H1 (cell line): ENCODE results near the gene NTRK1.

Source experiments
- BRCA1 ChIP-seq: IDR thresholded peaks from 2 replicates; pipeline ENCODE4 v1.6.1; 2012; ENCODE audit warnings: low read depth, low read length, improper control_type of control experiment
- CREB1 ChIP-seq: IDR thresholded peaks from 2 replicates; pipeline ENCODE4 v1.6.1; 2012; ENCODE audit warnings: inconsistent platforms
- EP300 ChIP-seq, 2 experiments: IDR thresholded peaks; 1 replicate in 1 of 2; 2 replicates in 1 of 2; pipeline ENCODE4 v1.6.1; 2011 to 2012; ENCODE audit warnings: low read depth in 2 of 2, low read length in 2 of 2, mild to moderate bottlenecking in 2 of 2, borderline replicate concordance in 1 of 2, inconsistent platforms in 1 of 2, moderate library complexity in 1 of 2
- EZH2 ChIP-seq: fragments of 200-600 bp; sonication (generic); IDR thresholded peaks from 2 replicates; pipeline ENCODE4 v1.7.1; 2012; ENCODE audit warnings: low read depth, mild to moderate bottlenecking, moderate library complexity, low read length, inconsistent platforms; ENCODE audit not compliant: severe bottlenecking
- POLR2A ChIP-seq, 2 experiments: IDR thresholded peaks; 1 replicate in 1 of 2; 2 replicates in 1 of 2; pipeline ENCODE4 v1.6.1; 2011; ENCODE audit warnings: low read depth in 2 of 2, low read length in 2 of 2, mild to moderate bottlenecking in 2 of 2; ENCODE audit errors: control extremely low read depth in 1 of 2
- TF ChIP-seq, protein P1 (sequence below), 3 experiments: IDR thresholded peaks; 1 replicate in 2 of 3; 2 replicates in 1 of 3; pipeline versions ENCODE4 v1.5.1 to v1.6.1; 2011; ENCODE audit warnings: low read length in 3 of 3, mild to moderate bottlenecking in 3 of 3, inconsistent platforms in 2 of 3, low read depth in 1 of 3, moderate library complexity in 1 of 3; ENCODE audit not compliant: insufficient read depth in 1 of 3; ENCODE audit errors: control extremely low read depth in 1 of 3
- TF ChIP-seq, protein P2 (sequence below): fragments of 300-600 bp; sonication (generic); IDR thresholded peaks from 2 replicates; pipeline ENCODE4 v1.7.1; 2012; ENCODE audit warnings: low read length, moderate library complexity, mild to moderate bottlenecking, inconsistent platforms; ENCODE audit not compliant: insufficient replicate concordance

DNA sequence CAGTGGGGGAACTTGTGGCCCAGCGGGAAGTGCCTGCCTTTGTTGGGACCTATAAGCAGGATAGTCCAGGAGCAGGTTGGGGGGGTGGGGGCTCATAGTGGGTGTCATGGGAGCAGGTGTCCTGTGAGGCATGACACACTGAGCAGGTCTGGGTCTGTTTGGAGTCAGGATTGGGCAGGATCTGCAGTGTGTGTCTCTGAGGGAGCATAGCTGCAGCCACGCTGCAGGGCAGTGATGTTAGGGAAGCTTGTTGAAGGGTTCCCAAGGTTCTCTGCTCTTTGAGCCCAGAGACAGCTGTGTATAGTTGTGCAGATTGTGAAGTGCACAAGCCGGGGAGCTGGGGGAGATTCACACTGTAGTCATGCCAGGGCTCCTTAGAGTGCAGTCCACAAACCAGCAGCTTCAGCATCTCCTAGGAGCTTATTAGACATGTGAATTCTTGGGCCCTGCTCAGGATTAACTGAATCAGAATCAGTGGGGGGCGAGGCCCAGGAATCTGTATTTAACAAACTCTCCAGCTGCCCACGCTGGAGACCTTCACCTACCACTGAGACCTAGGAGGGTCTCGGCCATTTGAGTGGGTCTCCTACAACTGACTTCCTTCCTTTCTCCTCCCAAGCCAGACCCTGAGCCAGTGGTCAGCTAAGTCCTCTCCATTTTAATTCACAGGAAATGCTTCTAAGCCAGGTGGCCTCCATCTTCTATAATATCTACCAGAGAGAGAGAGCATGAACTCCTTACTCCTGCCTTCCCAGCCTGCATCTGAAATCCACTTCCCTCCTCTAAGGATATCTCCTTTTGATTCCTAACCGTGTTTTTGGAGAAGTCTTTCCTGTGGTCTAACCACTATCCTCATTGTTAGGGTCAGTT, 12.8 kb upstream of the NTRK1 start:
- TF ChIP-seq, protein P1, sequence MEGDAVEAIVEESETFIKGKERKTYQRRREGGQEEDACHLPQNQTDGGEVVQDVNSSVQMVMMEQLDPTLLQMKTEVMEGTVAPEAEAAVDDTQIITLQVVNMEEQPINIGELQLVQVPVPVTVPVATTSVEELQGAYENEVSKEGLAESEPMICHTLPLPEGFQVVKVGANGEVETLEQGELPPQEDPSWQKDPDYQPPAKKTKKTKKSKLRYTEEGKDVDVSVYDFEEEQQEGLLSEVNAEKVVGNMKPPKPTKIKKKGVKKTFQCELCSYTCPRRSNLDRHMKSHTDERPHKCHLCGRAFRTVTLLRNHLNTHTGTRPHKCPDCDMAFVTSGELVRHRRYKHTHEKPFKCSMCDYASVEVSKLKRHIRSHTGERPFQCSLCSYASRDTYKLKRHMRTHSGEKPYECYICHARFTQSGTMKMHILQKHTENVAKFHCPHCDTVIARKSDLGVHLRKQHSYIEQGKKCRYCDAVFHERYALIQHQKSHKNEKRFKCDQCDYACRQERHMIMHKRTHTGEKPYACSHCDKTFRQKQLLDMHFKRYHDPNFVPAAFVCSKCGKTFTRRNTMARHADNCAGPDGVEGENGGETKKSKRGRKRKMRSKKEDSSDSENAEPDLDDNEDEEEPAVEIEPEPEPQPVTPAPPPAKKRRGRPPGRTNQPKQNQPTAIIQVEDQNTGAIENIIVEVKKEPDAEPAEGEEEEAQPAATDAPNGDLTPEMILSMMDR (IDR thresholded peaks at IDR 0.05; ENCODE audit: control extremely low read depth in 1 of 3, insufficient read depth in 1 of 3, low read depth in 1 of 3, low read length in 3 of 3): no peak
- TF ChIP-seq EP300 (IDR thresholded peaks at IDR 0.05; ENCODE audit: borderline replicate concordance in 1 of 2, low read depth in 2 of 2, low read length in 2 of 2): no peak
- no peak for TF ChIP-seq BRCA1
- TF ChIP-seq, protein P2, sequence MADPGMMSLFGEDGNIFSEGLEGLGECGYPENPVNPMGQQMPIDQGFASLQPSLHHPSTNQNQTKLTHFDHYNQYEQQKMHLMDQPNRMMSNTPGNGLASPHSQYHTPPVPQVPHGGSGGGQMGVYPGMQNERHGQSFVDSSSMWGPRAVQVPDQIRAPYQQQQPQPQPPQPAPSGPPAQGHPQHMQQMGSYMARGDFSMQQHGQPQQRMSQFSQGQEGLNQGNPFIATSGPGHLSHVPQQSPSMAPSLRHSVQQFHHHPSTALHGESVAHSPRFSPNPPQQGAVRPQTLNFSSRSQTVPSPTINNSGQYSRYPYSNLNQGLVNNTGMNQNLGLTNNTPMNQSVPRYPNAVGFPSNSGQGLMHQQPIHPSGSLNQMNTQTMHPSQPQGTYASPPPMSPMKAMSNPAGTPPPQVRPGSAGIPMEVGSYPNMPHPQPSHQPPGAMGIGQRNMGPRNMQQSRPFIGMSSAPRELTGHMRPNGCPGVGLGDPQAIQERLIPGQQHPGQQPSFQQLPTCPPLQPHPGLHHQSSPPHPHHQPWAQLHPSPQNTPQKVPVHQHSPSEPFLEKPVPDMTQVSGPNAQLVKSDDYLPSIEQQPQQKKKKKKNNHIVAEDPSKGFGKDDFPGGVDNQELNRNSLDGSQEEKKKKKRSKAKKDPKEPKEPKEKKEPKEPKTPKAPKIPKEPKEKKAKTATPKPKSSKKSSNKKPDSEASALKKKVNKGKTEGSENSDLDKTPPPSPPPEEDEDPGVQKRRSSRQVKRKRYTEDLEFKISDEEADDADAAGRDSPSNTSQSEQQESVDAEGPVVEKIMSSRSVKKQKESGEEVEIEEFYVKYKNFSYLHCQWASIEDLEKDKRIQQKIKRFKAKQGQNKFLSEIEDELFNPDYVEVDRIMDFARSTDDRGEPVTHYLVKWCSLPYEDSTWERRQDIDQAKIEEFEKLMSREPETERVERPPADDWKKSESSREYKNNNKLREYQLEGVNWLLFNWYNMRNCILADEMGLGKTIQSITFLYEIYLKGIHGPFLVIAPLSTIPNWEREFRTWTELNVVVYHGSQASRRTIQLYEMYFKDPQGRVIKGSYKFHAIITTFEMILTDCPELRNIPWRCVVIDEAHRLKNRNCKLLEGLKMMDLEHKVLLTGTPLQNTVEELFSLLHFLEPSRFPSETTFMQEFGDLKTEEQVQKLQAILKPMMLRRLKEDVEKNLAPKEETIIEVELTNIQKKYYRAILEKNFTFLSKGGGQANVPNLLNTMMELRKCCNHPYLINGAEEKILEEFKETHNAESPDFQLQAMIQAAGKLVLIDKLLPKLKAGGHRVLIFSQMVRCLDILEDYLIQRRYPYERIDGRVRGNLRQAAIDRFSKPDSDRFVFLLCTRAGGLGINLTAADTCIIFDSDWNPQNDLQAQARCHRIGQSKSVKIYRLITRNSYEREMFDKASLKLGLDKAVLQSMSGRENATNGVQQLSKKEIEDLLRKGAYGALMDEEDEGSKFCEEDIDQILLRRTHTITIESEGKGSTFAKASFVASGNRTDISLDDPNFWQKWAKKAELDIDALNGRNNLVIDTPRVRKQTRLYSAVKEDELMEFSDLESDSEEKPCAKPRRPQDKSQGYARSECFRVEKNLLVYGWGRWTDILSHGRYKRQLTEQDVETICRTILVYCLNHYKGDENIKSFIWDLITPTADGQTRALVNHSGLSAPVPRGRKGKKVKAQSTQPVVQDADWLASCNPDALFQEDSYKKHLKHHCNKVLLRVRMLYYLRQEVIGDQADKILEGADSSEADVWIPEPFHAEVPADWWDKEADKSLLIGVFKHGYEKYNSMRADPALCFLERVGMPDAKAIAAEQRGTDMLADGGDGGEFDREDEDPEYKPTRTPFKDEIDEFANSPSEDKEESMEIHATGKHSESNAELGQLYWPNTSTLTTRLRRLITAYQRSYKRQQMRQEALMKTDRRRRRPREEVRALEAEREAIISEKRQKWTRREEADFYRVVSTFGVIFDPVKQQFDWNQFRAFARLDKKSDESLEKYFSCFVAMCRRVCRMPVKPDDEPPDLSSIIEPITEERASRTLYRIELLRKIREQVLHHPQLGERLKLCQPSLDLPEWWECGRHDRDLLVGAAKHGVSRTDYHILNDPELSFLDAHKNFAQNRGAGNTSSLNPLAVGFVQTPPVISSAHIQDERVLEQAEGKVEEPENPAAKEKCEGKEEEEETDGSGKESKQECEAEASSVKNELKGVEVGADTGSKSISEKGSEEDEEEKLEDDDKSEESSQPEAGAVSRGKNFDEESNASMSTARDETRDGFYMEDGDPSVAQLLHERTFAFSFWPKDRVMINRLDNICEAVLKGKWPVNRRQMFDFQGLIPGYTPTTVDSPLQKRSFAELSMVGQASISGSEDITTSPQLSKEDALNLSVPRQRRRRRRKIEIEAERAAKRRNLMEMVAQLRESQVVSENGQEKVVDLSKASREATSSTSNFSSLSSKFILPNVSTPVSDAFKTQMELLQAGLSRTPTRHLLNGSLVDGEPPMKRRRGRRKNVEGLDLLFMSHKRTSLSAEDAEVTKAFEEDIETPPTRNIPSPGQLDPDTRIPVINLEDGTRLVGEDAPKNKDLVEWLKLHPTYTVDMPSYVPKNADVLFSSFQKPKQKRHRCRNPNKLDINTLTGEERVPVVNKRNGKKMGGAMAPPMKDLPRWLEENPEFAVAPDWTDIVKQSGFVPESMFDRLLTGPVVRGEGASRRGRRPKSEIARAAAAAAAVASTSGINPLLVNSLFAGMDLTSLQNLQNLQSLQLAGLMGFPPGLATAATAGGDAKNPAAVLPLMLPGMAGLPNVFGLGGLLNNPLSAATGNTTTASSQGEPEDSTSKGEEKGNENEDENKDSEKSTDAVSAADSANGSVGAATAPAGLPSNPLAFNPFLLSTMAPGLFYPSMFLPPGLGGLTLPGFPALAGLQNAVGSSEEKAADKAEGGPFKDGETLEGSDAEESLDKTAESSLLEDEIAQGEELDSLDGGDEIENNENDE: no peak
- TF ChIP-seq POLR2A (IDR thresholded peaks at IDR 0.05; ENCODE audit: control extremely low read depth in 1 of 2, low read depth in 2 of 2, low read length in 2 of 2): no peak
- no peak for TF ChIP-seq EZH2
- no peak for TF ChIP-seq CREB1
